HuH-7.5 (cell line): ENCODE data around the gene MRI1.
"Not testable (repeated sequence)": the region's sequence is repeated elsewhere in the genome, so short reads cannot be mapped to it uniquely, and the experiment has no call there.

Source experiments
- DNase-seq: peaks from one replicate; pipeline ENCODE4 v3.0.0; 2011; ENCODE audit warnings: low spot score

Gene MRI1

DNA sequence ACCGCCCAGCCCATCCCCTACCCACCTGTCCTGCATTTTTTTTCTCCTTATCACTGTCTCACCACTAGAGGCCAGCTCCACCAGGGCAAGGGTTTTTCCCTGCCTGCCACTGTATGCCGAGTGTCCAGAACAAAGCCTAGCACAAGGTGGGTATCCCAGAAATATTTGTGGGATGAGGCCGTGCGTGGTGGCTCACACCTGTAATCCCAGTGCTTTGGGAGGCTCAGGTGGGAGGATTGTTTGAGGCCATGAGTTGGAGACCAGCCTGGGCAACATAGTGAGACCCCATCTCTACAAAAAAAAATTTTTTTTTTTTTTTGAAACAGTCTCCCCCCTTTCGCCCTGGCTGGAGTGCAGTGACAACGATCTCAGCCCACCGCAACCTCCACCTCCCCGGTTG, 2.9 kb upstream of the MRI1 start:
- DNase-seq: peak; percentile 46

DNA sequence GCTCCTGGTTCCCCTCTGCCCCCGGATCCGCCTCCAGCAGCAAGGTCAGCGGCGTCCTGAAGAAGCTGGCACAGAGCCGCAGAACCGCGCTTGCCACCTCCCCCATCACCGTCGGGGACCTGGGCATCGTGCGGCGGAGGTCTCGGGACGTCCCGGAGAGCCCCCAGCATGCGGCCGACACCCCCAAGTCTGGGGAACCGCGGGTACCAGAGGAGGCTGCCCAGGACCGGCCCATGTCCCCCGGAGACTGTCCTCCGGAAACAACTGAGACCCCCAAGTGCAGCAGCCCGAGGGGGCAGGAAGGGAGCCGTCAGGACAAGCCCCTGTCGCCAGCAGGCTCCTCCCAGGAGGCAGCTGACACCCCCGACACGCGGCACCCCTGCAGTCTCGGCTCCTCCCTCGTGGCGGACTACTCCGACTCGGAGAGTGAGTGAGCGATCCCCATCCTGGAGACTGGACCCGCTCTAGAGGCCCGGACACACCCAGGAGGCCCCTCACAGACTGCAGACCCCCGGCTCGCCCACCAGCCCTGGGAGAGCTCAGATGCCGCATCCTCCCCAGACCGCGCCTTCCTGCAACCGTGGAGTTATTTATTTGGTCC, 1.6 kb upstream of the MRI1 start:
- DNase-seq: no peak

DNA sequence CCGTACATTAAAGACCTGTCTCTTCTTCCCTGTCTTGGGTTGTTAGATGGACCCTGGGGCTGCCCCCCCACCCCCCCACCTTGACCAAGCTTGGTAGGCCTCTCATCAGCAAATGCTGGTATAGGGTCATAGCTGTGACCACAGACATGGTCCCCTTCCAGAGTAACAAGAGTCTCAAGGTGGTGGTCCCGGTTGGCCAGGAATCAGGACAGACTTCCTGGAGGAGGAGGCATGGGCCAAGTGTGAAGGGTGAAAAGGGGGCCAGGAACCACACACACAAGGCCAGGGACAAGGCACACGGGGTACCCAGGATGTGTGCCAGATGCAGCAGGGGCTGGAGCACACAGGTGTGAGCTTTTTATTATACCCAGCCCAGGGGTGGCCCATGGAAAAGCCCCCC, 1.1 kb upstream of the MRI1 start:
- no peak for DNase-seq

DNA sequence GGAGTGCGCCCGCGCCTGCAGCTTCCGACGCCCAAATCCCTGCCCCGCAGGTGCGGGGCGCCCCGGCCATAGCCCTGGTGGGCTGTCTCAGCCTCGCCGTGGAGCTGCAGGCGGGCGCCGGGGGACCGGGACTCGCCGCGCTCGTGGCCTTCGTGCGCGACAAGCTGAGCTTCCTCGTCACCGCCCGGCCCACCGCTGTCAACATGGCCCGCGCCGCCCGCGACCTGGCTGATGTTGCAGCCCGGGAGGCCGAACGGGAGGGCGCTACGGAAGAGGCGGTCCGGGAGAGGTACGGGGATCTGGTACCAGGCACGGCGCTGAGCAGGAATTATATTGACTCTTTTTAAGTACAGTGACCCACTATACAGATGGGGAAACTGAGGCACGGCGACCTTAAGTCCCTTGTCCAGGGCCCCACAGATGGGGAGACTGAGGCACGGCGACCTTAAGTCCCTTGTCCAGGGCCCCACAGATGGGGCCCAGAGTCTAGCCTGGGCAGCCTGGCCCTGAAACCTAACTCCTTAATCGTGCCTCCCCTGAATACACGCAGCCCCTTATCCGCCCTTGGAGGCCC, 586 bp downstream of the MRI1 start:
- DNase-seq: peak; percentile 63

DNA sequence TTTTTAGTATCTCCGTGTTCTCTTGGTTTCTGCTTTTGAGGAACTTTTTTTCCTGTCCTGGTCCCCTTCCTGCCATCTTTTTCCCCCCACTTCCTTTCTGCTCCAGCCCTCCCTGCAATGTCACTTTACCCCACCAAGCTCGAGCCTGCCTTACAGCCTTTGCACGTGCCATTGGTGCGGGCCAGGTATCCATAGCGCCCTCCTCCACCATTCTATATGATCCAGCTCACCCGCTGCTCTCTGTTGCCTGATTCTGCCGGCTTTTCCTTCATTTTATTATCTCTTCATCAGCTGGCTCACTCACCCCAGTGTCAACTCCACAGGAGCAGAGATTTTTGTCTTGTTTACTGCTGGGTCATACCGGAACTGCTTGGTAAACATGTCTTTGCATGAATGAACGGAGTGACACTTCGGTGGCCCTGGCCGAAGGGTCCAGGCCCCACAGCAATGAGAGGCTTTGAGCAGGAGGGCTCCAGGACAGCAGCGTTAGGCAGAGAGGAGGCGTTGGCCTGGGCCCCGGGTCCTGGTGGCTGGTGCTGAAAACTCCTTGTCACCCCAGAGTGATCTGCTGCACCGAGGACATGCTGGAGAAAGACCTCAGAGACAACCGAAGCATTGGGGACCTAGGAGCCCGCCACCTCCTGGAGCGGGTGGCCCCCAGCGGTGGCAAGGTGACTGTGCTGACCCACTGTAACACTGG, 1.2 kb downstream of the MRI1 start:
- peak; percentile 60 for DNase-seq

DNA sequence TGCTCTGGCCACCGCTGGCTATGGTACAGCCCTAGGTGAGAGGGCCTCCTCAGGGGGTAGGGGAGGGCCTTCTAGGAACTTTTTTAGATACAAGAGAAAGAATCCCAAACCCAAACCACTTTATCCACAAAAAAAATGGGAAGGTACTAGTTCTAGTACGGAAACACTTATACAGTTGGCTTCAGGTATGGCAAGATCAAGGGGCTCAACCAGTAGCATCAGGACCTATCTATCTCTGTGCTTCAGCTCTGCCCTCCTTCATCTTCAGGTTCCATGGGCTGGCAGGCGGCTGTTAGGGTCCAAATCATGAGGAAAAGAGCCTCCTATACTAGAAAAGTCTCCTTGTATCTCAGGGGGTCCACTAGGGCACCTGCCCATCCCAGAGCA, 1.8 kb downstream of the MRI1 start:
- no peak for DNase-seq

DNA sequence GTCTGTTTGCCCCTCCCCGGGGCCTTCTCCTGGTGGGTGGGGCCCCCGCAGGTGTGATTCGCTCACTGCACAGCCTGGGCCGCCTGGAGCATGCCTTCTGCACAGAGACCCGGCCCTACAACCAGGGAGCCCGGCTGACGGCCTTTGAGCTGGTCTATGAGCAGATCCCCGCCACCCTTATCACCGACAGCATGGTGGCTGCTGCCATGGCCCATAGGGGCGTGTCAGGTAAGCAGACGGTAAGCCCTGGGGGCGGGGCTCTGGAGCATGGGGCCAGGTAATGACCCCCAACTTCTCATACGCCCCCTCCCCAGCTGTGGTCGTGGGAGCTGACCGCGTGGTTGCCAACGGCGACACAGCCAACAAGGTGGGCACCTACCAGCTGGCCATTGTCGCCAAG, 4.2 kb downstream of the MRI1 start:
- DNase-seq: no peak

DNA sequence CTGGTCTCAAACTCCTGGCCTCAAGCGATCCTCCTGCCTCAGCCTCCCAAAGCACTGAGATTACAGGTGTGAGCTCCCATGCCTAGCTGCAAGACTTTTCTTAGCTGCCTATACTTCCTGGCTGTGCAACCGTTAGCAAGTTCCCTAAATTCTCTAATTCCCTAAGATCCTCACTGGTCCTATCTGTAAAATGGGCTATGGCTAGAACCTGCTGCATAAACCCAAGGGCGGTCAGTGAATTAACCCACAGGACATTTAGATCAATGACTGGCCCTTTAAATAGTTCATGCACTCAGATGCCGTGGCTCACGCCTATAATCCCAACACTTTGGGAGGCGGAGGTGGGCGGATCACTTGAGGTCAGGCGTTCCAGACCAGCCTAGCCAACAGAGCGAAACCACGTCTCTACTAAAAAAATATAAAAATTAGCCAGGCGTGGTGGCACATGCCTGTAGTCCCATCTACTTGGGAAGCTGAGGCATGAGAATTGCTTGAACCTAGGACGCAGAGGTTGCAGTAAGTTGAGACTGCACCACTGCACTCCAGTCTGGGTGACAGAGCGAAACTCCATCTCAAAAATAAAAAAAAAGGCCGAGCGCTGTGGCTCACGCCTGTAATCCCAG, 5.8 kb downstream of the MRI1 start:
- no peak for DNase-seq

DNA sequence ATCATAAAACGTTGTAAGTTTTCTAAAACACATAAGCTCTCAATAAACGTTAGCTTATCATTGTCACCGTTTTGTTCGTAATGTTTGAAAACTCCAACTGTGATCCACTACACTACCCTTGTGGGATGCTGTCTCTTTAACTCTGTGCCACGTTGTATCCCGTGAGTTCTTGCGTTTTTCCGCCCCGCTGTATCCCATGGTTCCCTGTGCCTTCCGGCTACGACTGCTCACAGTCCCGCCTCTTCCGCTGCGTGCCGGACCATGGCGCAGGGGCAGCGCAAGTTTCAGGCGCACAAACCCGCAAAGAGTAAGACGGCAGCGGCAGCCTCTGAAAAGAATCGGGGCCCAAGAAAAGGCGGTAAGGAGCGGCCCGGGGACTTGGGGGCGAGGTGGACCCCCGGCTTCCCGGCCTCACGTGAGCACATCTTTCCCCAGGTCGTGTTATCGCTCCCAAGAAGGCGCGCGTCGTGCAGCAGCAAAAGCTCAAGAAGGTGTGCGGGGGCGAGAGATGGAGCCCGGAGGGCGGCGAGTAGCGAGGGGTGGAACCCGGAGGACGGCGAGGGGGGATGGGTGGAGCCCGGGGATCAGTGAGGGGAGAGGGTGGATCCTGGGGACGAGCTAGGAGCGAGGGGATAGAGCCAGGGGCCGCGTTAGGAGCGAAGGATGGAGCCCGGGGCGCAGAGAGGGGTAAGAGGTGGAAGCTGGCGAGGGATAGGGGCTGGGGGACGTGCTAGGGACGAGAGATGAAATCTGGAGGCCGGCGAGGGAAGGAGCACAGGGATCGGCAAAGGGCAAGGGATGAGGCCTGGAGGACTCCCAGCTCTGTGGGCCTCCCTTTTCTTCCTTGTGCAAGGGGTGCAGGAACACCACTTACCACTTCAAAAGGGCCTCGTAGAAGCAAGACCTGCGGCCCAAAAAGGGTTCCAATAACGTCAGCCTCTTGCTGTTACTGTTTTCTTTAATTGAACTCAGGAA, 10.2 kb downstream of the MRI1 start, which contains the start of gene C19orf53:
C19orf53 (plus strand) TSS at position 240 of the 975 bp plus-strand sequence; CDS start at position 262, 22 bp downstream.
- DNase-seq: peak; percentile 97

DNA sequence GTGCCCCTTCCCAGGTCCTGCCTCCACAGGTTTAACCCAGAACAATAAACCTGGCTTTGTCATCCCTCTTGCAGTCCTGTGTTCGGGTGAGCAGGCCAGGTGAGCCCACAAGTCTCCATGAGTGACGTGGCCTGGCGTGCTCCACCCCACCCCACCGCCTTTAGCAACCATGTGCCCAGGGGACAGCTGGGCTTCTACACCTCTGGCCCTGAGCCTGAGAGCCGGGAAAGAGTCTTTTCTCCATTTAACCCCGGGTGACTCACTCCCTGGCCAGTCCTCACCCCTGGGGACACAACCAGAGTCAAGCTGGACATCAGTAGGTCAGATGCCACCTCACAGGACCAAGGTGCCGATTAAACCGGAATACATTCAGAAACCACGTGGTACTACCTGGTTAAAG, 14.1 kb downstream of the MRI1 start:
- DNase-seq: no peak

DNA sequence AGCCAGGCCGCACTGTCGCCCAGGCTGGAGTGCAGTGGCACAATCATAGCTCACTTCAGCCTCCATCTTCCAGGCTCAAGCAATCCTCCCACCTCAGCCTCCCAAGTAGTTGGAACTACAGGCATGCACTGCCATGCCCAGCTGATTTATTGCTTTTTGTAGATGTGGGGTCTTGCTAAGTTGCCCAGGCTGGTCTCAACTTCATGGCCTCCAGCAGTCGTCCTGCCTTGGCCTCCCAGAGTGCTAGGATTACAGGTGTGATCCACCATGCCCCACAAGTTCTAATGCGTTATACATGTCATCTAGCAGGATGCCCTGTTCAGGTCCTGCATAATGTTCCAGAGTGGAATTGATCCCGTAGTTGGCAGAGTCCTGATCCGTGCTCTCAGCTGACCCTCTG, 14.5 kb downstream of the MRI1 start:
- no peak for DNase-seq

DNA sequence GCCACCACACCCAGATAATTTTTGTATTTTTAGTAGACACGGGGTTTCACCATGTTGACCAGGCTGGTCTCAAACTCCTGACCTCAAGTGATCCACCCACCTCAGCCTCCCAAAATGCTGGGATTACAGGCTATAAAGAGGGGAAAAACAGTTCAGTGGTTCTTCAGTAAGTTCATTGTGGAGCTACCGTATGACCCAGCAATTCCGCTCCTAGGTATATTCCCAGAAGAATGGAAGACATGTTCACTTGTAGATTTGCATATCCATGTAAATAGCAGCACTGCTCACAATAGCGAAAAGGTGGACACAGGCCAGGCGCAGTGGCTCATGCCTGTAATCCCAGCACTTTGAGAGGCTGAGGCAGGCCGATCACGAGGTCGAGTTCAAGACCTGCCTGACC, 15.5 kb downstream of the MRI1 start:
- not testable (repeated sequence) for DNase-seq

DNA sequence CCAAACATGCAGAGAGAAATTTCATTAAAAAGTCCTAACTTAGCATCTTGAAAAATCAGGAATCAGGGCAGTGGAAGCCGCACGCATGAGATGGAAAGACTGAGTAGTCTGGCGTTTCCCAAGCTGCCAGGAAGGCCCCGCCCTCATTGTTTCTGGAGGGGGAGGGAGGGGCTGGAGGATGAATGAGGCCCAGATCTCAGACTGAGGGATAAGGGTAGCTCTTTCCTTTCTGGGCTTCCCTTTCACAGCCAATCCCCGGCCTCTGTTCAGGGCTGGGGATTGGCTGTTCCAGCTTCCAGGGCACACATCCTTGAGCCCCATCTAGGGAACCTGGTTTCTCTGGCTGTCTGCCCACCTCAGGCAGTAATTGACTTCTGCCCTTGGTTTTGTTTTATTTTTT, 17.2 kb downstream of the MRI1 start:
- DNase-seq: no peak

DNA sequence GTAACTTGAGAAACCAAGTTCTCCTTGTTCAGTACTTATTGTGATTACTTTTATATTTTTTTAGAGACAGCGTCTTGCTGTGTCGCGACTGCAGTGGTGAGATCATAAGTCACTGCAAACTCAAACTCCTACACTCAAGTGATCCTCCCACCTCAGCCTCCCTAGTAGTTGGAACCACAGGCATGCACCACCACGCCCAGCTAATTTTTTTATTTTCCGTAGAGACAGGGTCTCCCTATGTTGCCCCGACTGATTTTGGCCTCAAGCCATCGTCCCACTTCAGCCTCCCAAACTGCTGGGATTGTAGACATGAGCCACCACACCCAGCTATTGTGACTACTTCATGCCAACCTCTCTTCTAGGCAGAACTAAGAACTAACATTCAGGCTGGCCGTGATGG, 18.2 kb downstream of the MRI1 start:
- no peak for DNase-seq

DNA sequence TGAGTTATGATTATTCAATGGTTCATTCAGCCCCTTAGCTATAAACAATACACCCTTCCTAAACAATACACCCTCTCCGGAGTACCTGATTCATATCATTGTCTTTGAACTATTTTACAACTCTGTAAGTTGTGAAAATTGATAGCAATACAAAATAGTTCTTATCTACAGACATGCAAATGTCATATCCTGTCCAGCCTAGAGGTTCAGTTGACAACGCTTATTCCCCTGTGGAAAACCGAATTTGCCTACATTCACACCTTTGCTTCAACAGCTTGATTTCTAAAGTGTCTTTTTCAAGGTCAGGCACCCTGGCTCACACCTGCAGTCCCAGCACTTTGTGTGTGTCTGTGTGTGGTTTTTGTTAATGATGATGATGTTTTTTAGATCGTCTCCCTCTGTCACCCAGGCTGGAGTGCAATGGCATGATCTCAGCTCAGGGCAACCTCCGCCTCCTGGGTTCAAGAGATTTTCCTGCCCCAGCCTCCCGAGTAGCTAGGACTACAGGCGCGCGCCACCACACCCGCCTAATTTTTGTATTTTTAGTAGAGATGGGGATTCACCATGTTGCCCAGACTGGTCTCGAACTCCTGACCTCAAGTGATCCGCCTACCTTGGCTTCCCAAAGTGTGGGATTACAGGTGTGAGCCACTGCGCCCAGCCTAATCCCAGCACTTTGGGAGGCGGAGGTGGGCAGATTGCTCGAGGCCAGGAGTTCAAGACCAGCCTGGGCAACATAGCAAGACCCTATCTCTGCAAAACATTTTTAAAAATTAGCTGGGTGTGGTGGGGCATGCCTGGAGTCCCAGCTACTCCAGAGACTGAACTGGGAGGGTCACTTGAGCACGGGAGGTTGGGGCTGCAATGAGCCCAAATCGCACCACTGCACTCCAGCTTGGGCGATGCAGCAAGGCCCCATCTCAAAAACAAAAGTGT, 19.5 kb downstream of the MRI1 start:
- no peak for DNase-seq

DNA sequence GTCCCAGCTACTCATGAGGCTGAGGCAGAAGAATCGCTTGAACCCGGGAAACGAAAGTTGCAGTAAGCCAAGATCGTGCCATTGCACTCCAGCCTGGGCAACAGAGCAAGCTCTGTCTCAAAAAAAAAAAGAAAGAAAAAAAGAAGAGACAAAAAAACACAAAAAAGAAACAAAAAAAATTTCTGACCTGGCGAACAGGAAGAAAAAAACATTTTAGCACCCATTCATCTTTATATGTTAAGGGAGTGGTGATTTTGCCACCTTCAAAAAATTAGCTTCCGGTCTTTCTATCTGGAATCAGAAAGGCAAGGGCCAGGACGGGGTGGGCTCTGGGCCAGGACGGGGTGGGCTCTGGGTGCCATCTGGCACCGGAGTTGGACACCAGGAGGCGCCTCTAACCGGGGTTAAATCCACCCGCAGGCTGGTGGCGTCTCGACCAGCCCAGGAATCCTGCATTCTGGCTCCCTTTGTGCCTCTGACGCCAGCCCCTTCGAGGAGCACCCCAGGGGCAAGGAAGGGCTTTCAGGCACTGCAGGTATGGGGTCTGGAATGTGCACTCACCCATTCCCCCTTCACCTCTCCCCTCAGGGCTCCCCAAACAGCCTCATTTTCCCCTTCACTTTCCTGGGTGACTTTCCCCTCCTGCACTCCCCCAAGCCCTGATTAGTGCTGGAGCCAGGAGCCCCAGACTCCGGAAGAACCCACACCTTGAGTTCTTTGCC, 20.6 kb downstream of the MRI1 start:
- DNase-seq: peak; percentile 73

DNA sequence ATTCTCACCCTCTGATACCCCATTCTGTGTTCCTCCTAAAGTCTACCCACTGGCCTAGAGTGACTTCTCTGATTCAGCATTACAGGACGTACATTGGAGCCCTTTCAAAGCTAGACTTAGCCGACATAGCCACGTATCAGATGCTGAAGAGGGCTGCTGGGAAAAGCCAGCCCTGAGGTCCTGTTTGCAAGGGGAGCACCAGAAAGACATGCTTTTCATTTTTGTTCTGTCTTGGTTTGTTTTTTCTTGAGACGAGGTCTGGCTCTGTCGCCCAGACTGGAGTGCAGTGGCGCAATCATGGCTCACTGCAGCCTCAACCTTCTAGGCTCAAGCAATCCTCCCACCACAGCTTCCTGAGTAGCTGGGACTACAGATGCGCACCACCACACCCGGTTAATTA, 24.7 kb downstream of the MRI1 start:
- DNase-seq: no peak

DNA sequence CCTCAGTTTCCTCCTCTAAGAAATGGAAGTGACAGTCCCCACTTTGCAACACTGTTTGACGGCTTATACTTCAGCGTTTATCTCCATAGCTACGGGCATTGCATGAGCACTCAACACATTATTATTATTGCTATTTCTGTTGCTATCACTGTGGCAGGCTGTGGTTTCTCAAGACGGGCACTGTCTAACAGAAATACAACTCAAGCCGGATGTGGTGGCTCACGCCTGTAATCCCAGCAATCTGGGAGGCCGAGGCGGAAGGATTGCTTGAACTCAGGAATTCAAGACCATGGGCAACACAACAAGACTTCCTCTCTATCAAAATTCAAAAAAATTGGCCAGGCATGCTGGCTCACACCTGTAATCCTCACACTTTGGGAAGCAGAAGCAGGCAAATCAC, 26.0 kb downstream of the MRI1 start:
- no peak for DNase-seq

DNA sequence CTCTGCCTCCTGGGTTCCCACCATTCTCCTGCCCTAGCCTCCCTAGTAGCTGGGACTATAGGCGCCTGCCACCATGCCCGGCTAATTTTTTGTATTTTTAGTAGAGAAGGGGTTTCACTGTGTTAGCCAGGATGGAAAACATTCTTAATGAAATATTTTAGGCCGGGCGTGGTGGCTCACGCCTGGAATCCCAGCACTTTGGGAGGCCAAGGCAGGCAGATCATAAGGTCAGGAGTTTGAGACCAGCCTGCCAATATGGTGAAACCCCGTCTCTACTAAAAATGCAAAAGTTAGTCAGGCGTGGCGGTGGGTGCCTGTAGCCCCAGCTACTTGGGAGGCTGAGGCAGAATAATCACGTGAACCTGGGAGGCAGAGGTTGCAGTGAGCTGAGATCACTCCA, 29.0 kb downstream of the MRI1 start:
- DNase-seq: not testable (repeated sequence)

DNA sequence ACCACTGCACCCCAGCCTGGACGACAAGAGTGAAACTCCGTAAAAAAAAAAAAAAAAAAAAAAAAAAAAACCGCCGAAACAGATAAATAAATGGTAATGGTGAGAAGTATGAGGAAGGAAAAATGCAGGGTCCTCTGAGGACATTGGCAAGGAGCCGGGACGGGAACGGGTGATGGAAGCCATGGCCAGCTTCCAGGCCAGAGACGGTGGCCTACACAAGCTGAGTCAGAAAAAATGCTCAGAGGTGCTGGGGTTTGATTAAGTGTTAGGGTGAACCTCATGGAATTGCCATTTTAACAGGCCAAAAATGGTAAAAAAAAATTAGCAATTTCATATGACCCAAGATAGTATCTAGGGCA, 30.1 kb downstream of the MRI1 start:
- DNase-seq: no peak
